OCI-LY1 (cell line): ENCODE results near the gene PEX13.

Experiments used
- H2AFZ ChIP-seq: fragments of 200-600 bp; sonication (generic), shearing (Covaris generic); 2 replicates; pipeline ENCODE4 v1.6.0; 2014; ENCODE audit warnings: antibody characterized with exemption, mild to moderate bottlenecking, low read length
- H3F3A ChIP-seq: fragments of 200-600 bp; sonication (generic), shearing (Covaris generic); 2 replicates; pipeline ENCODE4 v1.6.0; 2014; ENCODE audit warnings: mild to moderate bottlenecking, antibody characterized with exemption, low read length, moderate library complexity; ENCODE audit not compliant: insufficient read depth
- H3K27ac ChIP-seq: fragments of 200-600 bp; sonication (generic); 2 replicates; pipeline ENCODE4 v1.5.1; 2014; ENCODE audit warnings: low read length, mixed run types, mild to moderate bottlenecking, low read depth; ENCODE audit not compliant: poor library complexity, severe bottlenecking
- H3K27me3 ChIP-seq: fragments of 200-600 bp; sonication (generic); 2 replicates; pipeline ENCODE4 v1.6.0; 2014; ENCODE audit warnings: antibody characterized with exemption, mild to moderate bottlenecking, low read length, moderate library complexity; ENCODE audit not compliant: insufficient read depth
- H3K36me3 ChIP-seq: fragments of 200-600 bp; sonication (generic); 2 replicates; pipeline ENCODE4 v1.6.1; 2014; ENCODE audit warnings: mild to moderate bottlenecking, antibody characterized with exemption, low read length, moderate library complexity, mixed read lengths; ENCODE audit not compliant: insufficient read depth
- H3K4me1 ChIP-seq: fragments of 200-600 bp; sonication (generic); 2 replicates; pipeline ENCODE4 v1.5.1; 2014; ENCODE audit warnings: mild to moderate bottlenecking, low read length, moderate library complexity; ENCODE audit not compliant: insufficient read depth, severe bottlenecking
- H3K4me2 ChIP-seq: fragments of 200-600 bp; sonication (generic), shearing (Covaris generic); 2 replicates; pipeline ENCODE4 v1.6.1; 2014; ENCODE audit warnings: low read length
- H3K4me3 ChIP-seq: fragments of 200-600 bp; sonication (generic); 2 replicates; pipeline ENCODE4 v1.5.1; 2014; ENCODE audit warnings: low read length, low read depth, mild to moderate bottlenecking, mixed read lengths; ENCODE audit not compliant: poor library complexity, severe bottlenecking
- H3K79me2 ChIP-seq: fragments of 200-600 bp; shearing (Covaris generic); 2 replicates; pipeline ENCODE4 v1.6.1; 2016; ENCODE audit warnings: mixed run types, low read length, mixed read lengths; ENCODE audit not compliant: insufficient read depth
- H3K9ac ChIP-seq: fragments of 200-600 bp; sonication (generic), shearing (Covaris generic); 2 replicates; pipeline ENCODE4 v1.6.1; 2014; ENCODE audit warnings: mild to moderate bottlenecking, low read length, mixed read lengths
- H3K9me2 ChIP-seq: fragments of 200-600 bp; sonication (generic), shearing (Covaris generic); 2 replicates; pipeline ENCODE4 v1.6.1; 2014; ENCODE audit warnings: low read depth, mild to moderate bottlenecking, low read length, mixed read lengths
- H3K9me3 ChIP-seq: fragments of 200-600 bp; shearing (Covaris generic); 2 replicates; pipeline ENCODE4 v1.6.1; 2014; ENCODE audit warnings: low read length, mixed read lengths
- H4K20me1 ChIP-seq: fragments of 200-600 bp; sonication (generic), shearing (Covaris generic); 2 replicates; pipeline ENCODE4 v1.6.0; 2016; ENCODE audit warnings: mild to moderate bottlenecking, low read length; ENCODE audit not compliant: insufficient read depth
- EZH2 ChIP-seq: fragments of 200-600 bp; sonication (generic), shearing (Covaris generic); IDR thresholded peaks from 2 replicates; pipeline ENCODE4 v1.8.0; 2017; ENCODE audit warnings: borderline replicate concordance, mixed run types, mild to moderate bottlenecking, antibody characterized with exemption, low read length, moderate library complexity, mixed read lengths
- TF ChIP-seq, protein P1 (sequence below): fragments of 200-600 bp; sonication (generic), shearing (Covaris generic); IDR thresholded peaks from 2 replicates; pipeline ENCODE4 v1.5.1; 2017; ENCODE audit warnings: mild to moderate bottlenecking, antibody characterized with exemption, low read length, moderate library complexity, mixed read lengths

Gene PEX13

DNA sequence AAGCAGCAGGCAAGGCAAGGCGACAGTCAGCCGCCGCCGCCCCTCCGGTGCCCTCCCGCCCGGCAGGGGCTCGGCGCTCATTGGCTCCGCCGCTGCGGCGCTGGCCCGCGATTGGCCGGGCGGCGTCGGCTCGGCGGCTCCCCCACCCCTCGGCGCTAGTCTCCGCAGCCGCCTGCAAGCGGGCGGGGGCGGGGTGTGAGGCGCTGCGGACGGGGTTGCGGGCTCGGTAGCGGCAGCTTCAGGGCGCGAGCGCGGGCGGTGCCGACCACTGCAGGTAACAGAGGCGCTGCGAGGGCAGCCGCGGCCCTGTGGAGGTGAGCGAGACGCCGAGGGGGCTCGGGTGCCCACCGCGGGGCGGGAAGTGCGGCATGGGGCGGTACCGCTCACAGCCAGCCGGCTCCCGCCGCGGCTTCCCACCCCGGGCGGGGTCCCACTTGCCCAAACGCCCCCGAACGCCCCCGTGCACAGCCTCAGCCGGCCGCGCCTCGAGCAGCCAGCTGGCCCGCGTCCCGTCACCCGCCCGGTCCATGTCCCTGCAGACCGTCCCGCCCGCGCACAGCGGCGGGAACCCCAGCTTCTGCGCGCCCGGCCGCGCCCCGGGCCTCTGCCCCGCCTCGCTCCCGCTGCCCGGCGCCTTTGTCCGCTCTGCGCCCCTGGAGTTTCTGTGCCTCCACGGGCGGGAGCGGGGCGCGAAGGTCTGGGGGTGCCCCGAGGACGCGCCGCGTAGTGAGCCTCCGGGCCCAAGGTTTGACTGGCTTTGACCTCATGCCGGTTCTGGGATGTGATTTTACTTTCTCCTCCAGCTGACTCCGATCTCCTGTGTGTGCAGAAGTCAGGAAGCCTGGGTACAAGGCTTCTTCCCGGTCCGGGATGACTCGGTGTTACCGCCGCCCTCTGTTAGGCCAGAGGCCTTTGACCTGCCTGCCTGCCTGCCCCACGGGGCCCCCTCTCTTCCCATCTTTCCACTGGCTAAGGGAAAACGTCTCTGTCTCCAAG is 48.5 kb downstream of the PEX13 start, which contains the start of gene SANBR:
TSS of gene SANBR (plus strand) at position 158 of the 996 bp plus-strand sequence. CDS start 4,480 bp downstream, outside the sequence.
- Histone ChIP-seq H2AFZ (peak within 1 kb of the TSS; percentile 70), H3K4me3 (peak within 1 kb of the TSS; percentile 80), H3K9ac (peak within 1 kb of the TSS; percentile 78), H3K4me2 (peak within 1 kb of the TSS; percentile 97), H3K79me2 (peaks cover 7% of the 10 kb centered on the region), H3F3A (no peaks in the 10 kb centered on the region), H4K20me1 (no peaks in the 10 kb centered on the region), H3K4me1 (peaks cover 19% of the 10 kb centered on the region), H3K27me3 (no peaks in the 10 kb centered on the region), H3K9me2 (no peaks in the 10 kb centered on the region), H3K36me3 (peaks cover 8% of the 10 kb centered on the region), H3K9me3 (no peaks in the 10 kb centered on the region), H3K27ac (peak within 1 kb of the TSS; percentile 29)
- TF ChIP-seq, protein P1, sequence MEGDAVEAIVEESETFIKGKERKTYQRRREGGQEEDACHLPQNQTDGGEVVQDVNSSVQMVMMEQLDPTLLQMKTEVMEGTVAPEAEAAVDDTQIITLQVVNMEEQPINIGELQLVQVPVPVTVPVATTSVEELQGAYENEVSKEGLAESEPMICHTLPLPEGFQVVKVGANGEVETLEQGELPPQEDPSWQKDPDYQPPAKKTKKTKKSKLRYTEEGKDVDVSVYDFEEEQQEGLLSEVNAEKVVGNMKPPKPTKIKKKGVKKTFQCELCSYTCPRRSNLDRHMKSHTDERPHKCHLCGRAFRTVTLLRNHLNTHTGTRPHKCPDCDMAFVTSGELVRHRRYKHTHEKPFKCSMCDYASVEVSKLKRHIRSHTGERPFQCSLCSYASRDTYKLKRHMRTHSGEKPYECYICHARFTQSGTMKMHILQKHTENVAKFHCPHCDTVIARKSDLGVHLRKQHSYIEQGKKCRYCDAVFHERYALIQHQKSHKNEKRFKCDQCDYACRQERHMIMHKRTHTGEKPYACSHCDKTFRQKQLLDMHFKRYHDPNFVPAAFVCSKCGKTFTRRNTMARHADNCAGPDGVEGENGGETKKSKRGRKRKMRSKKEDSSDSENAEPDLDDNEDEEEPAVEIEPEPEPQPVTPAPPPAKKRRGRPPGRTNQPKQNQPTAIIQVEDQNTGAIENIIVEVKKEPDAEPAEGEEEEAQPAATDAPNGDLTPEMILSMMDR: no peak
- TF ChIP-seq EZH2: no peak

GRCh38 chr2:61074100-61074499 is 56.6 kb downstream of the PEX13 start:
- Histone ChIP-seq H3K4me2 (no peak overlapping the region), H3K27me3 (no peaks in the 10 kb centered on the region), H3K27ac (no peak overlapping the region), H3K4me1 (no peaks in the 10 kb centered on the region), H2AFZ (no peak overlapping the region), H3K79me2 (no peaks in the 10 kb centered on the region), H3K4me3 (no peak overlapping the region), H4K20me1 (no peaks in the 10 kb centered on the region), H3K9me3 (no peaks in the 10 kb centered on the region), H3K9ac (no peak overlapping the region), H3K36me3 (peaks cover 54% of the 10 kb centered on the region), H3F3A (no peaks in the 10 kb centered on the region), H3K9me2 (no peaks in the 10 kb centered on the region)
- no peak for TF ChIP-seq EZH2
- TF ChIP-seq, protein P1: no peak

DNA sequence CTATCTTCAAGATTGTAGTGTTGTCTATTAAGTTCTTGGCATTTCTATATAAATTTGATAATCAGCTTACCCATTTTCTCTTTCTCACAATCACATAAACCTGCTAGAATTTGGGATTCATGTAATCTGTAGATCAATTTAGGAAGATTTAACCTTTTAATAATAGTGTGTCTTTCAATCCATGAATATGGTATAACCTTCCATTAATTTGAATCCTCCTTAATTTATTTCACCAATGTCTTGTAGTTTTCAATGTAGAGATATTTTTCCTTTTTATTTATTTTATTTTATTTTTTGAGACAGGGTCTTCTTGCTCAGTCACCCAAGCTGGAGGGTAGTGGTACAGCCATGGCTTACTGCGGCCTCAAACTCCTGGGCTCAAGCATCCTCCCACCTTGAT is 68.4 kb downstream of the PEX13 start:
- Histone ChIP-seq H3K9me3 (no peaks in the 10 kb centered on the region), H3K9me2 (no peaks in the 10 kb centered on the region), H2AFZ (no peak overlapping the region), H3F3A (no peaks in the 10 kb centered on the region), H3K4me2 (no peak overlapping the region), H3K27ac (no peak overlapping the region), H4K20me1 (no peaks in the 10 kb centered on the region), H3K4me3 (no peak overlapping the region), H3K27me3 (no peaks in the 10 kb centered on the region), H3K79me2 (no peaks in the 10 kb centered on the region), H3K4me1 (no peaks in the 10 kb centered on the region), H3K36me3 (peaks cover 8% of the 10 kb centered on the region), H3K9ac (no peak overlapping the region)
- TF ChIP-seq, protein P1: no peak
- no peak for TF ChIP-seq EZH2
